Nephron (organoid): ENCODE results near the gene LSM14A.
"Not testable (repeated sequence)": the region's sequence is repeated elsewhere in the genome, so short reads cannot be mapped to it uniquely, and the experiment has no call there.

Experiments
- H3K27ac Mint-ChIP-seq, 3 experiments: 2 replicates each; pipeline ENCODE4 v1.8.0; 2020; ENCODE audit warnings: mixed read lengths in 3 of 3, mild to moderate bottlenecking in 2 of 3, moderate library complexity in 1 of 3
- H3K27me3 Mint-ChIP-seq: 2 replicates; pipeline ENCODE4 v1.8.0; 2021; ENCODE audit warnings: low read depth, mild to moderate bottlenecking, moderate library complexity, mixed read lengths
- H3K36me3 Mint-ChIP-seq: 2 replicates; pipeline ENCODE4 v1.8.0; 2020; ENCODE audit warnings: low read depth, mixed read lengths
- H3K4me1 Mint-ChIP-seq: 2 replicates; pipeline ENCODE4 v1.8.0; 2020; ENCODE audit warnings: mixed read lengths
- H3K4me3 Mint-ChIP-seq, 3 experiments: 2 replicates each; pipeline ENCODE4 v1.8.0; 2020; ENCODE audit warnings: mild to moderate bottlenecking in 3 of 3, mixed read lengths in 3 of 3, moderate library complexity in 2 of 3
- H3K9me3 Mint-ChIP-seq: 2 replicates; pipeline ENCODE4 v1.8.0; 2020; ENCODE audit warnings: mixed read lengths
- CTCF ChIP-seq, 3 experiments: fragments of 200-600 bp; sonication (generic); IDR thresholded peaks; one replicate each; pipeline ENCODE4 v1.5.0; 2021; ENCODE audit warnings: antibody characterized with exemption in 3 of 3; ENCODE audit not compliant: unreplicated experiment in 3 of 3

Gene LSM14A

GRCh38 chr19:34237939-34238338 is 65.6 kb downstream of the LSM14A start:
- Mint-ChIP-seq H3K4me1 (peaks cover 5% of the 10 kb centered on the region), H3K4me3 (no peak overlapping the region), H3K36me3 (peaks cover 40% of the 10 kb centered on the region), H3K27me3 (no peaks in the 10 kb centered on the region), H3K27ac (no peak overlapping the region), H3K9me3 (no peaks in the 10 kb centered on the region)
- no peak for TF ChIP-seq CTCF (IDR thresholded peaks at IDR 0.05; ENCODE audit: unreplicated experiment in 3 of 3)

GRCh38 chr19:34241513-34242337 is 69.4 kb downstream of the LSM14A start:
- H3K4me3 Mint-ChIP-seq = no peak overlapping the region
- H3K27me3 Mint-ChIP-seq = no peaks in the 10 kb centered on the region
- TF ChIP-seq CTCF (IDR thresholded peaks at IDR 0.05; ENCODE audit: unreplicated experiment in 3 of 3) = peak; percentile 23 to 39 (median 29)
- H3K4me1 Mint-ChIP-seq = peaks cover 5% of the 10 kb centered on the region
- H3K27ac Mint-ChIP-seq = peak overlapping the region in 2 of 3 experiments; percentile 19 to 75
- no peaks in the 10 kb centered on the region for H3K9me3 Mint-ChIP-seq
- peaks cover 26% of the 10 kb centered on the region for H3K36me3 Mint-ChIP-seq

GRCh38 chr19:34243138-34243875 is 71.0 kb downstream of the LSM14A start:
- H3K4me3 Mint-ChIP-seq, H3K27ac Mint-ChIP-seq, H3K27me3 Mint-ChIP-seq, H3K4me1 Mint-ChIP-seq, H3K9me3 Mint-ChIP-seq: not testable (repeated sequence)
- peaks cover 18% of the 10 kb centered on the region for H3K36me3 Mint-ChIP-seq

GRCh38 chr19:34243876-34244578 is 71.7 kb downstream of the LSM14A start:
- H3K27me3 Mint-ChIP-seq = no peaks in the 10 kb centered on the region
- TF ChIP-seq CTCF (IDR thresholded peaks at IDR 0.05; ENCODE audit: unreplicated experiment in 3 of 3) = no peak
- no peaks in the 10 kb centered on the region for H3K9me3 Mint-ChIP-seq
- peaks cover 13% of the 10 kb centered on the region for H3K36me3 Mint-ChIP-seq
- no peak overlapping the region for H3K27ac Mint-ChIP-seq
- peaks cover 5% of the 10 kb centered on the region for H3K4me1 Mint-ChIP-seq
- H3K4me3 Mint-ChIP-seq = no peak overlapping the region

GRCh38 chr19:34244611-34245299 is 72.5 kb downstream of the LSM14A start:
- no peak overlapping the region for H3K4me3 Mint-ChIP-seq
- TF ChIP-seq CTCF (IDR thresholded peaks at IDR 0.05; ENCODE audit: unreplicated experiment in 3 of 3) = no peak
- peaks cover 9% of the 10 kb centered on the region for H3K36me3 Mint-ChIP-seq
- no peaks in the 10 kb centered on the region for H3K27me3 Mint-ChIP-seq
- H3K27ac Mint-ChIP-seq = no peak overlapping the region
- no peaks in the 10 kb centered on the region for H3K9me3 Mint-ChIP-seq
- peaks cover 5% of the 10 kb centered on the region for H3K4me1 Mint-ChIP-seq

- Mint-ChIP-seq H3K9me3 (no peaks in the 10 kb centered on the region), H3K4me3 (no peak overlapping the region), H3K27me3 (no peaks in the 10 kb centered on the region), H3K4me1 (peaks cover 5% of the 10 kb centered on the region), H3K27ac (peak overlapping the region; percentile 80 to 84 (median 82)), H3K36me3 (peaks cover 3% of the 10 kb centered on the region)
- no peak for TF ChIP-seq CTCF (IDR thresholded peaks at IDR 0.05; ENCODE audit: unreplicated experiment in 3 of 3)
Measured at GRCh38 chr19:34246340-34246739, 74.0 kb downstream of the LSM14A start.
